Fibroblast of skin of right biceps (primary cell): ENCODE measurements around the gene PDE6B.
A peak's percentile ranks its signal among the peaks of the same experiment; 100 is the strongest.
"Not testable (repeated sequence)": the region's sequence is repeated elsewhere in the genome, so short reads cannot be mapped to it uniquely, and the experiment has no call there.

Source experiments
- DNase-seq: peaks from one replicate; pipeline ENCODE4 v3.0.0-alpha.2; 2013

Gene PDE6B

DNA sequence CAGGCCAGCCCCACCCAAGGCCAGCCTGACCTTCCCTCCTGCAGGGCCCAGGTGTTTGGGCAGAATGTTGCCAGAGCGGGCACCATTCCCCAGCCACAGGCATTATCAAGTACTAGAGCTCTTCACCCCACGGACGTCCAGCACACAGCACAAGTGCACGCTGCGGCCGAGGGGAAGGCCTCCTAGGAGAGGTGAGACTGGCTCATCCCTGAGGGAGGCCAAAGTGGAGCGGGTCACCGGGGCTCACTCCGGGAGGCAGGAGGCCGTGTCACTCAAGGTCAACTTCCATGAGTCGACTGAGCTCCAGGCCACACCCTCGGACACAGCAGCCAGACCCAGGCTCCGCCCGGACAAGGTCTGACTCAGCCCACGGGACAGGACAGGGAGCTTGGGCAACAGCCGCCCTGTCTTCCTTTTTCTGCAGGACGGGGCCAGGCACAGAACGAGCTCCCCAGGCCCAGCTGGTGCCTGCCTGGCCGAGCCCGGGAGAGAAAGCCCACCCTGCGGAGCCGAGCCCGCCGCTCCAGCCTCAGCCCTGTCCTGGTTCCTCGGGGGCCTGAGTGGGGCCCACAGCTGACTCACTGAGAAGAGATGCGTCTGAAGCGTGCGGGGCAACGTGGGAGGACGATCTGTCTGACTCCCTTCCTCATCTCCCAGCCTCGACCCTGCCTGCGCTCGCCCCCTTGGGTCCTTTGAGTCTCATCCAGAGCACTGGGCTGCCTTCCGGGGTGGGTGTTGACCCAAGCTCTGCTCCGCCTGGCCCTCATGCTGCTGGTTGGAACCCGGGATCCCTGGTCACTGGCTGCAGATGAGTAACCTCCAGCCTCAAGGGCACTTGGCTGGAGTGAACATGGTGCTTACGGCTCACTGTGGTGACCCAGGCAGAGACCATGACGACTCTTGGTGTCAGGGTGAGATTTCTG, 61.9 kb downstream of the PDE6B start:
- peak; percentile 54 for DNase-seq

DNA sequence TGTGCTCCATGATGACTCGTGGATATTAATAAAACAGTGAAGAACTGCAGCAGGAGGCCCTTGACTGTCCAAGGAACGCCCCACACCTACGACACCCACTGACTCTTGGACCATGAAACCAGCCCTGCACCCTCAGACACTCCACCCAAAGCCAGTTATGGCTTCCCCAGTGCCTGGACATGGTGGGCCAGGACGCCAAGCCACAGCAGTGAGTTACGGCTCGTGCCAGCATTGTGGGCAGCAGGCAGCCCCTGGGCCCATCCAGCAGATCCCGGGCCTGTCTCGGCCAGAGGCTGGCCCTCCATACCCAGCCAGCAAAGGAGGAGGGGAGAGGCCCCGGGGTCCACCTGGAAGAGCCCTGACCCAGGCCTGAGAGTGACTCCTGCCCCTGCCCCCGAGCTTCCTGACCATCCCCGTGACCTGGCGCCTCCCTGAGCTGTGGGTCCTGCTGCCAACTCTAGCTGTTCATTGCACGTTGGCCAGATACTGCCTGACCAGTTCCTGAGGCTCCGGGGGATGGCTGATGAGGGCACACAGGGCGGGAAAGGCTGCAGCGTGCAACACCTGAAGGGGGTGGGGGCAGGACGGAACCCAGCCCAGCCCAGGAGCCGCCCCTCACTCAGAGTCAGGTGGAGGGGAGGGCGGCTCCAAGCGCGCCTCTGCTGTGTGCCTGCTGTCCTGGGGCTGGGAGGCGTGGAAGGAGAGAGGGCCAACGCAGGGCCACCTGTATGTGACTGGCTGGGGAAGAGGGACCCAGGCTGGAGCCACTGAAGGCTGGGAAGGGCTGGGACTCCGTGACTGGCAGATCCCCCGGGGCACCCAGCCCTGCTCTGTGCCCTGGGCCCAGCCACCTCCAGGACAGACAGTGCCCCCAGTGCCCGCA, 62.8 kb downstream of the PDE6B start:
- no peak for DNase-seq

DNA sequence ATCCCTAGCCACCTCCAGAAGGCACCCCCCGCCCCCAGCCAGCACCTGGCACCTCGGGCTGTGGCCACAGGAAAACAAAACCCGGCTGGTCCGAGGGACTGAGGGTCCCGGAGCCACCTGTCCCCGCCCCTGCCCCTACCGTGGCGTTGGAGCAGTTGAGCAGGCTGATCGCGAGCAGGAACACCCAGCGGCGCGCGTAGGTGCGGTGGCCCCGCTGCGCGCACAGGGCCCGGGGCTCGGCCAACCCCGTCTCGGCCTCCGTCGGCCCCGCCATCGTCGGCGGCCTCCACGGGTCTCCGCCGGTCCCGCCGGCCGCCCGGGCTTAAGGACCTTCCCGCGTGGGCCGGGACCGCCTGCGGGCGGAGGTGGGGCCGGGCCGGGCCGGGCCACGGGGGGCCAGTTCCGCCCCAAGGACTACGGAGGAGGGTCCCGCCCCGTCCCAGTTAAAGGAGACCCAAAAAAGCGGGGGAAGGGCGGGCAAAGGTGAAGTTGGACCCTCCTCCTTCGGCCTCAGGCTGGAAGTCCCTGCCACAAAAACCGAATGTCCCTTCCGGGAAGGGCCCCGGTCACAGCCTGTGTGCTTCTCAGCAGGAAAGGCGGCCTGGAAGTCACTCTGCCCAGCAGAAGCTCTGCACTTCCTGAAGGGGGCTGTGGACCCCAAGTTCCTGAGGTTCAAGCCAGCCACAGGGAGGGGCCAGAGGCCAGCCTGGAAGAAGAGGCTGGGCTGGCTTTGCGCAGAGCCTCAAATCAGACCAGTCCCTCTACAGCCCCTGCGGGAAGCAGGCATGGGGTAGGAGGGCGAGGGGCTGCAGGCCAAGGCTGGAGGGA, 63.7 kb downstream of the PDE6B start, which contains the start of gene SLC49A3:
Gene SLC49A3, minus strand, starts transcription at position 298 of the 828 bp plus-strand sequence. Its CDS starts 24 bp downstream, at position 274.
- no peak for DNase-seq

DNA sequence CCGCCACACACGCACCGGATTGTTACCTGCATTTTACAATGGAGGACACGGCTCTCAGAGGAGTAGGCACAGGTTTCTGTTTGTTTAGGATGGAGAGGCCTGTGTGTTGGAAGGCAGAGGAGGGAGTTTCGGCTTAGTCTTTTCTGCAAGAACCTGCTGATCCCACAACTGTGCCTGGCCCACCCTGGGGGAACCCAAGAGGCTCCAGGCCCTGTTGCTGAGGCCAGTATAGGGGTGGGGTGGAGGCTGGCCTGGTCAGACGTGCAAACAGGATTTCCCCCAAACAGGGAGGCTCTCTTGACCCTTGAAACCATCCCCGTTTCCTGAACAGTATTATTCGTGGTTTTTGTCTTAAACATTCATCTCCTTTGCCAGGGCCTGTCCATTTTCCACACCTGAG, 64.3 kb downstream of the PDE6B start:
- DNase-seq: no peak

DNA sequence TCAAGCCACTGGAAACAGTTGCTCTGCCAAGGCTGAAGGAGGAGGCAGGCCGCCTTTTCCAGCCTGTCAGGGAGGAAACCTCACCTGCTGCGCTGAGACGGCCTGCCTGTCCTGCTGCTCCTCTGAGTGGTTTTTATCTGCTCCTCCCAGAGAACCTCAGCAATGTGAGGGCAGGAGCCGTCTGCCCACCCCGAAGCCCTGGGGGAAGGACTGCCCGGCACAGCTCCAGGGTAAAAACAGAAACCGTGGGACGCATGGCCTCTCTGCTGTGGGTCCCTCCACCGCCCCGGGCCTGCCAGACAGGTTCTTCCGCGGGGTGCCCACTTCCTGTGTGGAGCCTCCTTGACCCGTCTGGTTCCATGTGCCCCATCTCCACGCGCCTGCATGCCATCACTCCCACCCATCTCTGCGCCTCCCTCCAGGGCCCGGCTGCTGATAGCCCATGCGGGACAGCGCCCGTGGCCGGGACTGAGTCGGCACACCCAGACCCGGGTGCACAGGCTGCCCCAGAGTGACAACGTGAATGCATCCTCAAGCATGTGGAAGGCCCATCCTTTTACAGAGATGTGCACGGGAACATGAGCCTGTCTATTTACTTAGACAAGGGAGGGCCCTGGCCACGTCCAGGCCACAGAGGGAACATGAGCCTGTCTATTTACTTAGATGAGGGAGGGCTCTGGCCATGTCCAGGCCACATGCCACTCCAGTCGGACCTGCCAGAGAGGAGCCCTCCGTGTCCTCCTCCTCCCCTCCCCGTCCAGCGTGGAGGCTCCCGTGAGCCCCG, 67.6 kb downstream of the PDE6B start:
- no peak for DNase-seq

DNA sequence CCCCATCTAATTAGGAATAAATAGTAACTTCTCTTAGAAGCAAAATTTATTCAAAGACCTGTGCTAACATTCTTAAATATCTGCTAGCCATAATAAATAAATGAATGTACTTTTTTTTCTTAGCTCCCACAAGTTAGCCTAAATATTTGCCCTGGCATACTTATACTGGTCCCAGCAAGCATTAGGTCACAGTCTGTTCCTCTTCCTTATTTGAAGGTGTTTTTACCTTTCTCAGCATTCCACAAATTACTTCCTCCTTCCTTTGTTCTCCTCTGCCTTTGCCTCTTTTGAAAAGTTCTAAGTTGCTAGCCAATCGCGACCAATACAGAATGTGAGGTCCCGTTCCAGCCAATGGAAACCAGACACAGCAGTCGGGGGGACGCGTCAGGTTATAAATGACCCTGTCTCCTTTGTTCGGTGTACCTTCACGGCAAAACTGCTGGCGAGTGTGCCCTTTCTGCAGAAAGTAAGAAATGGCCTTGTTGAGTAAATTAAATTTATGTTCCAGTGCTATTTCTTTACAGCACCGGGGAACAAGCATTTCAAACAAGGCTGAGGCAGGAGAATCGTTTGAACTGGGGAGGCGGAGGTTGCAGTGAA, 69.1 kb downstream of the PDE6B start:
- not testable (repeated sequence) for DNase-seq

DNA sequence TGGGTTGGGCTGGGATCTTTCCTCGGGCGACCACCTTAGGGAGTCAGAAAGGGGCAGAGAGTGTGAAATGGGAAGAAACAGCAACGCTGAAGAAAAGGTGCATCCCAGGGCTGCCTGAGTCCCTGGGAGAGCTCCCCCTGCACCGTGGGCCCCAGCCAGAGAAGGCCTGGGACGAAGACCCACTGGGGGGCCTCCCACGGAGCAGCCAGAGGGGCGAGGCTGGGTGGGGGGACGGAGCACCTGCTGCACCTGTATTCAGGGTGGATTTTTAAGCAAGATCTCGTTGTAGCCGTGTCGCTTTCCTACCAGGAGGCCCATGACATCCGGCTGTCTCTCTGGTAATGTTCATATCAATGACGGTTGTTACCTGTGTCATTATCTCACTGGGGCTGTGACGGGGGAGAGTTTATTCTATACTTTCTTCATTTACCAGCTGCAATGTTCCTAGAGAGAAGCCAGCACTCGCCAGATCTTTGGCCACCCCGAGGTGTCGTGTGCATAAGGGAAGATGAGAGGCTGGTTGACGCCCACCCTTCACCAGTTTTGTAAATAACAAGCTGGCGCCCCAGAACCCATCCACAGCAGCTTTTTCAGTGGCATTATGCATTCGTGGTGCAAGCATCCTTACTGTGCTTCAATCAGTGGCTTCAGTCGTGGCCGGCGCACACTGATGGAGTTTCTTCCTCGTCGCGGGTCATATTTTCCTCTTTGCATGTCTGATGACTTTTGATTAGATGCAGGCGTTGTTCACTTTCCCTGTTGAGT, 74.6 kb downstream of the PDE6B start:
- no peak for DNase-seq

DNA sequence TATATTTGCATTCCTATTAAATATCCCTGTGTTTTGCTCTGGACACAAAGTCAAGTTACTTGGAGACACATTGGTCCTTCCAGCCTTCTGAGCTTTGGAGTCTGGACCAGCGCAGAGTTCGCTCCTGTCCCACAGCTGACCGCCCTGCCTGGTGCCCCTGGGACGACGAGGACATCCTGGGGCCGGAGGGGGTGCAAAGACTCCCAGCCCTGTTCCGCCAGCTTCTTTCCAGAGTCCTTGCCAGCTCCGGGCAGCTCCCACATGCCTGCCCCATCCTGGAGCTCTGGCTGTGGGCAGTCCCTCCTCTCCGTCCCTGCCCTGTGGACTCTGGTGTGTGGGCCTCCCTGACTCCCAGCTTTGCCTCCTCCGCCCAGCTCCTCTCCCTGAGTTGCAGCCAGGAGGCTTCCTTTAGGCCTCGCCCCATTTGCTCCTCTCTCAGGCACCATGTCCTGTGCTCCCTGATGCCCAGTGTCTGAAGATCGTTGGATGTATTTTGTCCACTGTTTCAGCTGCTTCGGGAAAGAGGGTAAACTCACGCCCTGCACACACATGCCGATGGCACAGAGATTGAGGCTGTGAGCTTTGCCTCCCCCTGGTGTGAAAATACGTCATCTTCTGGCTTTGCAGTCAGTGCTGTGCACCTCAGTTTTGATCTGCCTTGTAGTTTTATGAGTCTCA, 75.4 kb downstream of the PDE6B start:
- no peak for DNase-seq

DNA sequence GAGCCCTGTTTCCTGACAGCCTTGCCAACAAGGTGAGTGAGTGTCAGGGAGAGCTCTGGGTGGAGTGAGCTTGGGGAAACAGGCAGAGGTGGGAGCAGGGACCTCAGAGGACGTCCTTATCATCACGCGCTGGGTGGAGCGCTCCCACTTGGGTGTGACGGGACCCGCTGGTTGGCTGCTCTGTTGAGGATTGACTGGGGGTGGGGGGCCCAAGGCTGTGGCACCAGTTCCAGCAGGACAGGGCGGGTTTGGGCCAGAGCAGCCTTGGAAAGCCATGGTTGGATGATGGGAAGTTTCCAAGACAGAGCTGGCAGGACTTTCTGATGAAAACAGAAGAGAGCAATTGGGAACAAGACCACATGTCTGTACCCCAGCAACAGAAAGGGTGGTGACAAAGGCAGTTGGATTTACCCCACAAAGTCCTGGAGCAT, 77.3 kb downstream of the PDE6B start:
- no peak for DNase-seq

DNA sequence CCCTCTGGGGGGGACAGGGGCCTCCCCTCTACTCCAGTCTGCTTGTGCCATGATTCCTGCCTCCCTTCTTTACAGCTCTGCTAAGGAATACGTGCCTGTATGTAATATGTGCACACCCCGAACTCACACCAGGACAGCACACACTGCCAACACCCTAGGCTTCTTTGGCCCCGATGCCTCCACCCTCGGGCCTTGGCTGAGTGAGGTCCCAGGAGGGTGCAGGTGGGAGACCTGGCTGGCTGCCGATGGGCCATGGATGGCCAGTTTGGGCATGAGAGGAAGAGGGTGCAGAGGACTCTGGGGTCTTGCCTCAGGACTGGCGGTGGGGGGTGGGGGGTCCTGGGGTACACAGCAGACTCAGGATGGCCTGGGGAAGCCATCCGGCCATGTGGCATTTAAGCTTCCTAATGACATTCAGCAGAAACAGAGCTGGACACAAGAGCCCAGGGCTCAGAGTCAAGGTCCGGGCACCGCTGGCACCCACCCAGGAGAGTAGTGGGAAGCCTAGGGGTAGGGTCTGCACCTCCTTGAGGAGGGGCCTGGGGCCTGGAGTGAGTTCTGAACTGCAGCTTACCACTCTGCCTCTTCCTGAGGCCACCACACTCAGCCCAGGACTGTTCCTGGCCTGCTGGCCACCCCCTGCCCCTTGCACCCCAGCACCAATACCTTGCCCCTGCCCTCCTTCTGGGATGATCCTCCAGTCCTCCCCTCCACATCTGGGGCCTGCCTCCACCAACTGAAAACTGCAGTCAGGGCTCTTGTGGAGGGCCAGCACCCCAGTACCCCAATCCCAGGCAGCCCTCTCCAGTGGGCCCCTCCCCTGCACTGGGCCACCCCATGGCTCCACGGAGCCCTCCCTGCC, 78.2 kb downstream of the PDE6B start:
- no peak for DNase-seq

DNA sequence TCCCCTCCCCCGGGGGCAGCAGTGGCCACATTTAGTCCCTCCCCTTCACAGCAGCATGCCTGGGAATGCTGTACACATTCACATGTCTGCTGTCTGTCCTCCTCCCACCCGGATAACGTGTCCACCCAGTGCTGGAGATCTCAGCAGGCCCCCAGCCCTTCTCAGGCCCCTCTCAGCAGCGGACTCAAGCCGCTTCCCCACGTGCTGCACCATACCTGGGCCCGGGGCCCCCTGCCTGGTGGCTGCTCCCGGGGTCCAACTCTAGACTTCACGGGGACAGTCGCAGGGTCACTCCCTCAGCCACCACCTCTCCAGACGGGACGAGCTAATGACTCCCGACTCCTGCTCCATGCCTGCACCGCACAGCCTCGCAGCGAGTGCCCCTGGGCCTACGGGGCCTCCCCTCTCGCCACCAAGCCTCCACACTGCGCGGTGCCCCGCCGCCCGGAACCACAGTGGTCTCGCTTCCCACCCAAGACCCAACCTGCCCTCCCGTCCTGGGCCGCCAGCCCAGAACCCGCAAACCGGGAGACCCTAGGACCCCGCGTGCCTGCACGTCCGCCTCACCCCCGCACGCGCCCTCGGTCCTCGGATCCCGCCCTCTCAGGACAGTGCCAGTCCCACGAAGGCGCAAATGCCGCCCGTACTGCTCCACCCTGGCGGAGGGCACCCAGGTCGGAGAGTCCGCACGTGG, 79.0 kb downstream of the PDE6B start:
- no peak for DNase-seq

DNA sequence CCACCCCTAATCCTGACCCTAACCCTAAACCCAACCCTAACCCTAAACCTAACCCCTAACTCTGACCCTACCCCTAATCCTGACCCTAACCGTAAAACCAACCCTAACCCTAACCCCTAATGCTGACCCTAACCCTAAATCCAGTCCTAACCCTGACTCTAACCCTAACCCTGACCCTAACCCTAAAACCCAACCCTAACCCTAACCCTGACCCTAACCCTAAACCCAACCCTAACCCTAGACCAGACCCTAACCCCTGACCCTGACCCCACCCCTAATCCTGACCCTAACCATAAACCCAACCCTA, 79.6 kb downstream of the PDE6B start:
- no peak for DNase-seq

DNA sequence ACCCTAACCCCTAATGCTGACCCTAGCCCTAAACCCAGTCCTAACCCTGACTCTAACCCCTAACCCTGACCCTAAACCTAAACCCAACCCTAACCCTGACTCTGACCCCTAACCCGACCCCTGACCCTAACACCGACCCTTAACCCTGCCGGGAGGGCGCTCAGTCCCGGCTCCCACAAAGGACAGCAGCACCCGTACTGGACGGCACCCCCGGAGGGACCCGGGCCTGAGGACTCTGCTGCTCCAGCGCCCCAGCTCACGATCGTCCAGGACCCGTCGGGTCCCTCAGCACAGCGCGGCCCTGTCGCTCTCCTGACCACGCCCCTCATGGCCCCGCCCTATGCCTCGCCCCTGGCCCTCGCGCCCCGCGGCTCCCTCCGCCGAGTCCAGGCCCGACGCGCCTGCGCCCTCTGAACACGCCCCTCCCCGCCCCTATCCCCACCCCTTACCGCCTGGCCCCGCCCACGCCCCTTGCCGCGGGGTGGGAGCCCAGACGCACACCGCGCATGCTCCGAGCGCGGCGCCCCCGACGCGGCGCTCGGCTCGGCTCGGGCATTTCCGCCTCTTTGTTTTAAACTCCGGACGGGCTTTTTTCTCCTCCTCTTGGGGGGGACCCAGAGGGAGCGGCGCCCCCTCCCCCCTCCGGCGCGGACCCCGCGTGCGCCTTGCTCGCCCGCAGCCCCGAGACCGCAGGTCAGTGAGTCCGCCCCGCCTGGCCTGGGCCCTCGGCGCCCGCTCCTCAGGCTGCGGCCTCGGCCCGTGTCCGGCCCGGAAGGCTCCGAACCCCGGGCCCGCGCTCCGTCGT, 80.1 kb downstream of the PDE6B start, which contains the start of gene PCGF3:
Gene PCGF3, plus strand, starts transcription at position 555 of the 805 bp plus-strand sequence. CDS start 27,849 bp downstream, outside the sequence.
- peak; percentile 95 for DNase-seq

DNA sequence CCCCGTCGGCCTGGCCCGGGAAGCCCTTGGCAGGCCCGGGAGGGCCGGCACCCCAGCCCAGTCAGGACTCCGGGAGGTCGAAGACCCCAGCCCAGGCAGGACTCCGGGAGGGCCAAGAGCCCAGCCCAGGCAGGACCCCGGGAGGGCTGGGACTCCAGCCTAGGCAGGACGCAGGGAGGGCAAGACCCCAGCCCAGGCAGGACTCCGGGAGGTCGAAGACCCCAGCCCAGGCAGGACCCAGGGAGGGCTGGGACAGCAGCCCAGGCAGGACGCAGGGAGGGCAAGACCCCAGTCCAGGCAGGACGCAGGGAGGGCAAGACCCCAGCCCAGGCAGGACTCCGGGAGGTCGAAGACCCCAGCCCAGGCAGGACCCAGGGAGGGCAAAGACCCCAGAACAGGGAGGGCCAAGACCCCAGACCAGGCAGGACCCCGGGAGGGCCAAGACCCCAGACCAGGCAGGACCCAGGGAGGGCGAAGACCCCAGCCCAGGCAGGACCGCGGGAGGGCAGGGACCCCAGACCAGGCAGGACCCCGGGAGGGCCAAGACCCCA, 80.8 kb downstream of the PDE6B start:
- not testable (repeated sequence) for DNase-seq

DNA sequence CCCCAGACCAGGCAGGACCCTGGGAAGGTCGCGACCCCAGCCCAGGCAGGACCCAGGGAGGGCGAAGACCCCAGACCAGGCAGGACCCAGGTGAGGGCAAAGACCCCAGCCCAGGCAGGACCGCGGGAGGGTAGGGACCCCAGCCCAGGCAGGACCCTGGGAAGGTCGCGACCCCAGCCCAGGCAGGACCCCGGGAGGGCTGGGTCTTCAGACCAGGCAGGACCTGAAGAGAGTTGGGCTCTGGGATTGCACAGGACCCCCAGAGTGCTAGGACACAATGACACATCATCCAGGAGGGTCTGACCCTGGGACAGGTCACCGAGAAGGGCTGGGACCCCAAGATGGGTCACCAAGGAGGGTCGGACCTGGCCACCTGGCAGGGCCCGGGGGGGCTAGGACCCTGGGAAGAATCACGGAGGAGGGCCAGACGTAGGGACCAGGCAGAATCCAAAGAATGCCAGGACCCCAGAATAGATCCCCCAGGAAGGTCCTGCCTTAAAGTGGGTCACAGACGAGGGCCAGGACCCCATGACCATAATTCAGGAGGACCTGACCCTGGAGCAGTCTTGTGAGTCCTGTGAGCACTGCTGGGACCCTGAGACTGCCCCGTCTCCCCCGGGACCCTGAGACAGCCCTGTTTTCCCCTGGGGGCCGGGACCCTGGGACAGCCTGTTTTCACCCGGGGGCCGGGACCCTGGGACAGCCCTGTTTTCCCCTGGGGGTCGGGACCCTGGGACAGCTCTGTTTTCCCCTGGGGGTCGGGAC, 81.6 kb downstream of the PDE6B start:
- no peak for DNase-seq

DNA sequence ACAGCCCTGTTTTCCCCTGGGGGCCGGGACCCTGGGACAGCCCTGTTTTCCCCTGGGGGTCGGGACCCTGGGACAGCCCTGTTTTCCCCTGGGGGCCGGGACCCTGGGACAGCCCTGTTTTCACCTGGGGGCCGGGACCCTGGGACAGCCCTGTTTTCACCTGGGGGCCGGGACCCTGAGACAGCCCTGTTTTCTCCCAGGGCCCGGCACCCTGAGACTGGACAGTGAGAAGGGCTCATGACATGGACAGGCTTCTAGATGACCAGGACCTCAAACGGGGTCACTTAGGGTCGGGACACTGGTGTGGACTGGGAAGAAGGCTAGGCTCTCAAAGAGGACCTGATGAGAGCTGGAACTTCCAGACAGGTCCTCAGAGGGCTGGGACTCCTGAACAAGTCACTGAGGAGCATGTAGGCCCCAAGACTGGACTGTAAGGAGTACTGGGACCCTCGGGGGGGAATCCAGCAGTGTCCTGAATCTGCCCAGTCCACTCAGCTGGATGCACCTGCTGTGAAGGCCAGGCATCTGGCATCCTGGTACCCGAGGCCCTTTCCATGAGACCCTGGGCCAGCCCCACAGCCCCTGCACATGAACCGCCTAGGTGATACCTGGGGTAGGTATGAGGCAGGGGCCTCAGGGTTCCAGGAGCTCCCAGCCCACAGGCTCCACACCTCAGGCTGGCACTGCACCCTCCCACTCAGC, 82.7 kb downstream of the PDE6B start:
- DNase-seq: no peak
